Naive B cell (primary cell): ENCODE results near the gene FOSB. TPM values are rescaled to one million over a fixed set of nuclear protein-coding genes. Genes with fewer than 3 reads are reported as not detected.

Source experiments
- ATAC-seq, 2 donors: fragments of 150-1000 bp; cut with Tn5 transposase; 2 replicates each; pipeline ENCODE4 v1.10.0; 2021; ENCODE audit warnings: low read depth in 2 of 2, mild to moderate bottlenecking in 2 of 2, moderate library complexity in 2 of 2
- DNase-seq: peaks from one replicate; pipeline ENCODE4 v3.0.0; 2022
- H3K27ac Mint-ChIP-seq, 6 donors: one replicate each; pipeline ENCODE4 v1.8.0; 2020 to 2022; ENCODE audit warnings: mild to moderate bottlenecking in 6 of 6, mixed read lengths in 6 of 6, moderate library complexity in 5 of 6, inconsistent platforms in 2 of 6
- H3K27me3 Mint-ChIP-seq, 3 donors: one replicate each; pipeline ENCODE4 v1.8.0; 2021 to 2022; ENCODE audit warnings: mixed read lengths in 3 of 3, mild to moderate bottlenecking in 1 of 3
- H3K36me3 Mint-ChIP-seq, 2 donors: one replicate each; pipeline ENCODE4 v1.8.0; 2020 to 2022; ENCODE audit warnings: mixed read lengths in 2 of 2, inconsistent platforms in 1 of 2, mild to moderate bottlenecking in 1 of 2
- H3K4me1 Mint-ChIP-seq, 3 donors: one replicate each; pipeline ENCODE4 v1.8.0; 2020 to 2022; ENCODE audit warnings: mixed read lengths in 3 of 3, inconsistent platforms in 1 of 3, mild to moderate bottlenecking in 1 of 3, moderate library complexity in 1 of 3
- H3K4me3 Mint-ChIP-seq, 8 donors: one replicate each; pipeline ENCODE4 v1.8.0; 2020 to 2022; ENCODE audit warnings: mild to moderate bottlenecking in 8 of 8, mixed read lengths in 8 of 8, moderate library complexity in 8 of 8, inconsistent platforms in 2 of 8
- H3K9me3 Mint-ChIP-seq, 7 donors: one replicate each; pipeline ENCODE4 v1.8.0; 2020 to 2022; ENCODE audit warnings: mixed read lengths in 7 of 7, mild to moderate bottlenecking in 5 of 7, inconsistent platforms in 2 of 7, moderate library complexity in 1 of 7
- polyA plus RNA-seq, 6 donors: library from polyadenylated mRNA; unstranded; fragments of 300-500 nt; fragmentation: Illumina TruSeq; gene quantifications; one replicate each; pipeline ENCODE4 v1.2.3, GENCODE V29; 2021; ENCODE audit warnings: low read depth in 6 of 6

The FOSB gene
- polyA plus RNA-seq, 6 donors from 2014 or later: 26.6 to 110 (median 82.1) TPM

- no peak for ATAC-seq
- DNase-seq: no peak
- Mint-ChIP-seq H3K36me3 (no peaks in the 10 kb centered on the region), H3K27me3 (peaks cover 0 to 16% (median 8%) of the 10 kb centered on the region in 3 donors), H3K4me1 (peaks cover 0 to 16% (median 14%) of the 10 kb centered on the region in 3 donors), H3K4me3 (peak overlapping the region in 4 of 8 donors; percentile 47 to 65 (median 61)), H3K27ac (peak overlapping the region in 1 of 6 donors; percentile 37), H3K9me3 (no peaks in the 10 kb centered on the region)
Measured at GRCh38 chr19:45484273-45484945, 16.6 kb downstream of the FOSB start.

DNA sequence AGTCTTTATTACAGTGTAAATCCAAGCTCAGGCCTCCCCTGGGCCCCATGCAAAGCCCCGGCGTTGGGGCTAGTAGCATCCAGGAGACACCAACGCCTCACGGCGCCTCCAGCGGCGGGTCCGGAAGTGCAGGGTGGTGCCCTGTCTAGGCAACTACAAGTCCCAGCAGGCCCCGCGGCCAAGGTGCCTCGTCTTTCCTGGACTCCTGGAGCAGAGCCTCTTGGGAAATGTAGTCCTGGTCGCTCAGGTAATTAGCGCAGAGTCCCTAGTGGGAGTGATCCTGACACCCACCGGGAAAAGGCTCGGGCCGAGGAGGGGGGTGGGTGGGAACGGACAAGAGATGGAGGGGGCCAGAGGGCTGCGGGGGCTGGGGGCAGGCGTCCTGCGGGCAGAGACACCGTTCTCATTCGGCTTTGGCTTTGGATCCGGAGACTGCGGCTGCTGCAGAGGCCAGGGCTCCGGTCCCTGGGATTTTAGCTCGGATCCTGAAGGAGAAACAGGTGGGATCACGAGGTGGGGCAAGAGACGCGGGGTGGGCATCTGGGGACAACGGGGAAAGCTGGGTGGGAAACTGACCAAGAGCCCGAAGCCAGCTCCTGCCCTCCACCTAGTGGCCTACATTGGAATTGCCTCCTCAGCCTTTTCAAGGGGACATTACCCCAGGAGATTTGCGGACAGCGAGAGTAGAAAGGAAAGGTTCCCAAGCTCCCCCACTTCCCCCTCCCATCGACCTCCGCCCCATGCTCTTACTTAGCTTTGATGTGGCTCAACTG, 17.7 kb downstream of the FOSB start:
- ATAC-seq (peak; percentile 97 to 98), DNase-seq (peak; percentile 96)
- Mint-ChIP-seq H3K4me3 (peak overlapping the region; percentile 85 to 97 (median 94)), H3K27me3 (peaks cover 0 to 17% (median 8%) of the 10 kb centered on the region in 3 donors), H3K4me1 (peaks cover 0 to 16% (median 11%) of the 10 kb centered on the region in 3 donors), H3K36me3 (no peaks in the 10 kb centered on the region), H3K9me3 (no peaks in the 10 kb centered on the region), H3K27ac (peak overlapping the region in 5 of 6 donors; percentile 38 to 90 (median 73))

GRCh38 chr19:45488708-45489107, 20.9 kb downstream of the FOSB start:
- Mint-ChIP-seq H3K4me1 (peaks cover 15 to 26% (median 19%) of the 10 kb centered on the region in 3 donors), H3K9me3 (no peaks in the 10 kb centered on the region), H3K27me3 (peaks cover 10 to 37% (median 28%) of the 10 kb centered on the region in 3 donors), H3K36me3 (no peaks in the 10 kb centered on the region), H3K27ac (no peak overlapping the region), H3K4me3 (no peak overlapping the region)
- ATAC-seq (no peak), DNase-seq (no peak)

DNA sequence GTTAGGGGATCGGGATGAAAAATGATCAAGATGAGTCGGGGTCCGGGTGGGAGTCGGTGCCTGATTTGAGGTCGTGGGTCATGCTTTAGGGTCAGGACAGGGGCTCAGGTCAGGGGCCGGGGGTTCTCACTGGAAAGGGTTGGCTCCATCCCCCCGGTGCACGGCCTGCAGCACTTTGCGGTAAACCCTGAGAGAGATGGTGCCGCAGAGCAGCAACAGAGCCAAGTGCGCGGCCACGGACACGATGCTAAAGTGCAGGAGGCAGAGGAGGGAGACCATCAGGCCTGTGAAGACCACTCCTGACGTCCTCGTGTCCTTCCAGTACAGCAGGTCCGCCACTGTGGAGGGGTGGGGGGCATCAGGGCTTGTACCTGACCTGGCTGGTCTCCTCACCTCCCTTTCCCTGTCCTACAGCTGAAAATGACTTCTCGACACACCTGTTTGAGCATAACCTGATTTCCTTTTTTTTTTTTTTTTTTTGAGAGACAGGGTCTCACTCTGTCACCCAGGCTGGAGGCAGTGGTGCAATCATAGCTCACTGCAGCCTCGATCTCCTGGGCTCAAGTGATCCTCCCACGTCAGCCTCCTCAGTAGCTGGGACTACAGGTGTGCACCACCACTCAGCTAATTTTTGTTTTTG, 21.5 kb downstream of the FOSB start:
- Mint-ChIP-seq H3K9me3 (no peaks in the 10 kb centered on the region), H3K4me1 (peaks cover 16 to 31% (median 20%) of the 10 kb centered on the region in 3 donors), H3K27me3 (peaks cover 10 to 43% (median 33%) of the 10 kb centered on the region in 3 donors), H3K4me3 (no peak overlapping the region), H3K27ac (peak overlapping the region in 1 of 6 donors; percentile 42), H3K36me3 (no peaks in the 10 kb centered on the region)
- DNase-seq (no peak), ATAC-seq (no peak)

- DNase-seq (no peak), ATAC-seq (no peak)
- Mint-ChIP-seq H3K27ac (no peak overlapping the region), H3K9me3 (no peaks in the 10 kb centered on the region), H3K36me3 (no peaks in the 10 kb centered on the region), H3K27me3 (peaks cover 18 to 61% (median 44%) of the 10 kb centered on the region in 3 donors), H3K4me3 (peak overlapping the region in 1 of 8 donors; percentile 71), H3K4me1 (peaks cover 24 to 30% (median 28%) of the 10 kb centered on the region in 3 donors)
Measured at GRCh38 chr19:45492137-45492626, 24.4 kb downstream of the FOSB start.

DNA sequence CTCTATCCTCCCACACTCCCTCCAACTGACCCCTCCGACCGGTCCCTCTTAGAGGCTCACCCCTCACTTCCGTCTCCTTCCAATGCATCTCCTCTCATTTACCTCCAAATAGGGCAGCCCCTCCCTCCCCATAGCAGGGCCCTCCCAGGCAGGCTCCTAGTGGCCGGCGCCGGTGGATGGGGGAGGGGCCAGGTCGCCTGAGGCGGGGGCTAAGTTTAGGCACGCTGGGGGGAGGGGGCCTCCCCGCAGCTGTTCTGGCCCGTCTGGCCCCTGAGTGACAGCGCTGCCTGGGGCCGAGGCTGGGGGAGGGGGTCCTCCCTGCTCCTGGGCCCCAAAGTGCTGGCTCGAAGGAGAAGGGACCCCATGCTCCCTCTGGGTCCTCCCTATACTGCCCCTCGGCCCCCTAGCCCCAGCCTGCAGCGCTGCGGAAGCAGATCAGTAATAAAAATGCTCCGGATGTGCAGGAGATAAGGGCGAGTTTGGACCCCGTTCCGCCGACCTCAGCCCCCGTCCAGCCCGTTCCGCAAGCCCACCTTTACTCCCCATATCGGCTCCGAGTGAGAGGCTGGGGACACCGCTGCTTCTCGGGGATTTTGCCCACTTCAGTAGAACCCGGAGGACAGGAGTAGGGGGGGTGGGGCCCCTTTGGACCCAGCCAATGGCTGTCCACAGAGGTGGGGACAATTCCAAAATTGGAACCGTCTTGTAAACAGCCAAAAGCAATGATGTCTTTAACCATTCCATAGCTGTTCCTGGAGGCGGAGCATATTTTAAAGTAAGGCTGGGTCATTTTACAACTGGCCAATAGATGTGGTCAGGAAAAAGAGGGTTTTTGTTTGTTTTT, 25.1 kb downstream of the FOSB start:
- DNase-seq (no peak), ATAC-seq (no peak)
- H3K27ac Mint-ChIP-seq: no peak overlapping the region
- H3K27me3 Mint-ChIP-seq: peaks cover 18 to 63% (median 44%) of the 10 kb centered on the region in 3 donors
- H3K4me3 Mint-ChIP-seq: peak overlapping the region in 7 of 8 donors; percentile 8 to 57 (median 21)
- H3K36me3 Mint-ChIP-seq: no peaks in the 10 kb centered on the region
- H3K4me1 Mint-ChIP-seq: peaks cover 27 to 37% (median 35%) of the 10 kb centered on the region in 3 donors
- no peaks in the 10 kb centered on the region for H3K9me3 Mint-ChIP-seq

- DNase-seq (no peak), ATAC-seq (no peak)
- Mint-ChIP-seq H3K4me1 (peaks cover 36 to 48% (median 44%) of the 10 kb centered on the region in 3 donors), H3K4me3 (no peak overlapping the region), H3K27me3 (peaks cover 18 to 53% (median 36%) of the 10 kb centered on the region in 3 donors), H3K9me3 (no peaks in the 10 kb centered on the region), H3K27ac (no peak overlapping the region), H3K36me3 (no peaks in the 10 kb centered on the region)
Measured at GRCh38 chr19:45494261-45494916, 26.6 kb downstream of the FOSB start.

- no peaks in the 10 kb centered on the region for H3K9me3 Mint-ChIP-seq
- ATAC-seq (no peak), DNase-seq (no peak)
- peak overlapping the region; percentile 40 to 83 (median 73) for H3K4me3 Mint-ChIP-seq
- H3K36me3 Mint-ChIP-seq: no peaks in the 10 kb centered on the region
- H3K4me1 Mint-ChIP-seq: peaks cover 39 to 53% (median 48%) of the 10 kb centered on the region in 3 donors
- H3K27ac Mint-ChIP-seq: no peak overlapping the region
- peaks cover 18 to 56% (median 36%) of the 10 kb centered on the region in 3 donors for H3K27me3 Mint-ChIP-seq
Measured at GRCh38 chr19:45495178-45495577, 27.4 kb downstream of the FOSB start.

DNA sequence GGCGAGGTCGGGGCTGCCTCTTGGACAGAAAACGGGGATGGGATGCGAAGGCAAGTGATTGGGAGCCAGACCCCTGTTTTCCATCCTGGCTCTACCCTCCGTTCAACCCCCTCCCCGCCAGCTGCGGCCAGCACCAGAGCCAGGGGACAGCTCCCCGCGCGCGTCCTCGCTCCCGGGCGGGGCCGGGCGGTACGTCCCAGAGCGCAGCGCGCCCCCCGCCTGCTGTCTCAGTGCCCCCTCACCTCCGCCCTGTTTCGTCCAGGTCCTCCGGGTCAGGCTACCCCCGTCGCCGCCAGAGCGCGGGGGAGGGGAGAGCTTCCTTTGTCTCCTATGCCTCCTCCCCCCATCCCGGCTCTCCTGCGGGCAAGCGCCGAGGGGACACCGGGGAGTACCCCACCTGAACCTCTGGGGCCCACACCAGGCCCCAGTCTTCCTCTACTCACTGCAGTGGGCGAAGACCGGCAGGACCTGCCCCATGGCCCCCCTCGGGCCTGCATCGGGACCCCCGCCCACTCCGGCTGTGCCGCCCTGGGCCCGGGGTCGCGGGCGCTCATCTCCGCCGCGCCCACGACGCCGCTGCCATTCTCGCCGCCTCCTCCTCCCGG, 28.7 kb downstream of the FOSB start:
- Mint-ChIP-seq H3K27me3 (peaks cover 18 to 55% (median 36%) of the 10 kb centered on the region in 3 donors), H3K9me3 (no peaks in the 10 kb centered on the region), H3K4me3 (peak overlapping the region; percentile 65 to 88 (median 73)), H3K4me1 (peaks cover 44 to 59% (median 50%) of the 10 kb centered on the region in 3 donors), H3K27ac (peak overlapping the region in 2 of 6 donors; percentile 44 to 57), H3K36me3 (no peaks in the 10 kb centered on the region)
- peak; percentile 12 to 18 for ATAC-seq
- DNase-seq: no peak

DNA sequence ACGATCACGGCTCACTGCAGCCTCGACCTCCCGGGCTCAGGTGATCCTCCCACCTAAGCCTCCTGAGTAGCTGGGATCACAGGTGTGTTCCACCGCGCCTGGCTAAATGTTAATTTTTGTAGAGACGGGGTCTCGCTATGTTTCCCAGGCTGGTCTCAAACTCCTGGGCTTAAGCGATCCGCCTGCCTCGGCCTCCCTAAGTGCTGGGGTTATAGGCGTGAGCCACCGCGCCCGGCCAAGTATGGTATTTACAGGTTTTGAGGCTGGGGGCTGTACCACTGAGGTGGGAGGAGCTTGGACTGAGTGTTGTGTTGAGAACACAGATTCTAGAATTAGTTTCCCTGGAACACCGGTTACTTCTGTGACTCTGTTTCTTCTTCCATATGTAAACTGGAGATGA, 30.0 kb downstream of the FOSB start:
- Mint-ChIP-seq H3K9me3 (no peaks in the 10 kb centered on the region), H3K4me1 (peaks cover 40 to 54% (median 52%) of the 10 kb centered on the region in 3 donors), H3K27me3 (peaks cover 15 to 42% (median 25%) of the 10 kb centered on the region in 3 donors), H3K36me3 (no peaks in the 10 kb centered on the region), H3K27ac (peak overlapping the region in 4 of 6 donors; percentile 43 to 72 (median 55)), H3K4me3 (peak overlapping the region; percentile 63 to 90 (median 84))
- ATAC-seq (no peak), DNase-seq (no peak)

- Mint-ChIP-seq H3K9me3 (no peaks in the 10 kb centered on the region), H3K4me1 (peaks cover 39 to 46% (median 46%) of the 10 kb centered on the region in 3 donors), H3K27me3 (peaks cover 10 to 34% (median 17%) of the 10 kb centered on the region in 3 donors), H3K36me3 (no peaks in the 10 kb centered on the region), H3K27ac (peak within 1 kb of the TSS; percentile 47 to 96 (median 80)), H3K4me3 (peak within 1 kb of the TSS; percentile 80 to 96 (median 88))
- peak; percentile 67 for DNase-seq
- peak; percentile 69 to 72 for ATAC-seq
Measured at GRCh38 chr19:45498411-45499195, 30.8 kb downstream of the FOSB start, which contains the start of gene PPM1N. Gene PPM1N (plus strand): TSS chr19:45498443. CDS start chr19:45498473, 30 bp downstream.
